H9 (cell line): ENCODE data around the gene BCAR1. TPM values are rescaled to one million over a fixed set of nuclear protein-coding genes. Genes with fewer than 3 reads are reported as not detected.

Source experiments
- DNase-seq: peaks from one replicate; pipeline ENCODE4 v3.0.0-alpha.2; 2017
- H2AFZ ChIP-seq: one replicate; pipeline ENCODE4 v1.6.1; 2013; ENCODE audit warnings: mild to moderate bottlenecking, low read length, control low read depth, moderate library complexity
- H2AK5ac ChIP-seq: 2 replicates; pipeline ENCODE4 v1.6.1; 2013; ENCODE audit warnings: low read length, control low read depth, mixed read lengths; ENCODE audit not compliant: insufficient read length
- H2BK120ac ChIP-seq: one replicate; pipeline ENCODE4 v1.6.1; 2013; ENCODE audit warnings: low read depth, mild to moderate bottlenecking, low read length, control low read depth, inconsistent platforms; ENCODE audit not compliant: poor library complexity, severe bottlenecking
- H2BK12ac ChIP-seq: 2 replicates; pipeline ENCODE4 v1.6.1; 2013; ENCODE audit warnings: low read length, control low read depth, mixed read lengths, low read depth; ENCODE audit not compliant: insufficient read length
- H2BK15ac ChIP-seq: 2 replicates; pipeline ENCODE4 v1.6.1; 2013; ENCODE audit warnings: low read depth, low read length, control low read depth
- H2BK20ac ChIP-seq: one replicate; pipeline ENCODE4 v1.6.1; 2013; ENCODE audit warnings: low read depth, mild to moderate bottlenecking, low read length, control low read depth, inconsistent platforms; ENCODE audit not compliant: poor library complexity, severe bottlenecking
- H2BK5ac ChIP-seq: 2 replicates; pipeline ENCODE4 v1.6.1; 2013; ENCODE audit warnings: low read length, control low read depth, mixed read lengths; ENCODE audit not compliant: insufficient read length
- H3K14ac ChIP-seq: 2 replicates; pipeline ENCODE4 v1.6.1; 2013; ENCODE audit warnings: low read length, control low read depth; ENCODE audit not compliant: insufficient read depth
- H3K18ac ChIP-seq: 2 replicates; pipeline ENCODE4 v1.6.1; 2013; ENCODE audit warnings: low read depth, mild to moderate bottlenecking, mixed read lengths, low read length, control low read depth; ENCODE audit not compliant: insufficient read length
- H3K23ac ChIP-seq: 2 replicates; pipeline ENCODE4 v1.6.1; 2013; ENCODE audit warnings: low read length, control low read depth, mixed read lengths, low read depth; ENCODE audit not compliant: insufficient read length
- H3K23me2 ChIP-seq: 2 replicates; pipeline ENCODE4 v1.6.1; 2013; ENCODE audit warnings: low read depth, mild to moderate bottlenecking, mixed read lengths, low read length, control low read depth; ENCODE audit not compliant: insufficient read length, poor library complexity, severe bottlenecking
- H3K27ac ChIP-seq: 2 replicates; pipeline ENCODE4 v1.5.1; 2013; ENCODE audit warnings: low read length, control low read depth, mixed read lengths, low read depth; ENCODE audit not compliant: insufficient read length
- H3K27me3 ChIP-seq: 2 replicates; pipeline ENCODE4 v1.6.1; 2013; ENCODE audit warnings: low read length, control low read depth, inconsistent platforms; ENCODE audit not compliant: insufficient read depth
- H3K4ac ChIP-seq: 2 replicates; pipeline ENCODE4 v1.6.1; 2013; ENCODE audit warnings: low read depth, mild to moderate bottlenecking, control low read depth, inconsistent platforms, low read length, moderate library complexity
- H3K4me1 ChIP-seq: 2 replicates; pipeline ENCODE4 v1.6.1; 2013; ENCODE audit warnings: low read length, control low read depth, inconsistent platforms; ENCODE audit not compliant: insufficient read depth
- H3K4me2 ChIP-seq: 2 replicates; pipeline ENCODE4 v1.6.1; 2013; ENCODE audit warnings: low read length, control low read depth, mixed read lengths; ENCODE audit not compliant: insufficient read length, insufficient read depth
- H3K56ac ChIP-seq: 2 replicates; pipeline ENCODE4 v1.6.1; 2013; ENCODE audit warnings: low read depth, mild to moderate bottlenecking, mixed read lengths, low read length, control low read depth; ENCODE audit not compliant: insufficient read length
- H3K79me1 ChIP-seq: 2 replicates; pipeline ENCODE4 v1.6.1; 2013; ENCODE audit warnings: low read depth, mild to moderate bottlenecking, moderate library complexity, low read length, control low read depth, inconsistent platforms; ENCODE audit not compliant: insufficient read depth, poor library complexity, severe bottlenecking
- H3K79me2 ChIP-seq: 2 replicates; pipeline ENCODE4 v1.6.1; 2013; ENCODE audit warnings: low read length, control low read depth, inconsistent platforms; ENCODE audit not compliant: insufficient read depth
- H3K9ac ChIP-seq: 2 replicates; pipeline ENCODE4 v1.6.1; 2013; ENCODE audit warnings: low read length, control low read depth, mixed read lengths; ENCODE audit not compliant: insufficient read length; ENCODE audit errors: extremely low read depth
- H3K9me3 ChIP-seq: one replicate; pipeline ENCODE4 v1.6.1; 2013; ENCODE audit warnings: low read depth, low read length, inconsistent platforms; ENCODE audit not compliant: control insufficient read depth
- H3T11ph ChIP-seq: one replicate; pipeline ENCODE4 v1.6.1; 2013; ENCODE audit warnings: mild to moderate bottlenecking, low read length, control low read depth, inconsistent platforms
- H4K20me1 ChIP-seq: one replicate; pipeline ENCODE4 v1.6.1; 2013; ENCODE audit not compliant: control insufficient read depth, insufficient read length, insufficient read depth
- H4K5ac ChIP-seq: 2 replicates; pipeline ENCODE4 v1.6.1; 2013; ENCODE audit warnings: low read depth, mild to moderate bottlenecking, mixed read lengths, low read length, control low read depth; ENCODE audit not compliant: insufficient read length
- H4K8ac ChIP-seq: replicated peaks from 2 replicates; pipeline ENCODE4 v1.6.1; 2013; ENCODE audit warnings: low read length, control low read depth, mixed read lengths, low read depth; ENCODE audit not compliant: insufficient read length
- H4K91ac ChIP-seq: 2 replicates; pipeline ENCODE4 v1.6.1; 2013; ENCODE audit warnings: low read depth, mild to moderate bottlenecking, moderate library complexity, mixed read lengths, low read length, control low read depth; ENCODE audit not compliant: insufficient read length
- H3K27ac Mint-ChIP-seq, 3 experiments: 2 replicates in 2 of 3; 3 replicates in 1 of 3; pipeline ENCODE4 v1.8.0; 2020 to 2021; ENCODE audit warnings: mixed read lengths in 3 of 3, mild to moderate bottlenecking in 1 of 3, moderate library complexity in 1 of 3
- H3K27me3 Mint-ChIP-seq: 2 replicates; pipeline ENCODE4 v1.8.0; 2021; ENCODE audit warnings: low read depth, mild to moderate bottlenecking, moderate library complexity, mixed read lengths
- H3K36me3 Mint-ChIP-seq, 3 experiments: 2 replicates in 2 of 3; 3 replicates in 1 of 3; pipeline ENCODE4 v1.8.0; 2020 to 2021; ENCODE audit warnings: low read depth in 3 of 3, mixed read lengths in 3 of 3; ENCODE audit not compliant: insufficient read depth in 1 of 3
- H3K4me1 Mint-ChIP-seq, 2 experiments: 2 replicates each; pipeline ENCODE4 v1.8.0; 2020; ENCODE audit warnings: mixed read lengths in 2 of 2
- H3K4me3 Mint-ChIP-seq, 2 experiments: 2 replicates in 1 of 2; 3 replicates in 1 of 2; pipeline ENCODE4 v1.8.0; 2020 to 2021; ENCODE audit warnings: mild to moderate bottlenecking in 2 of 2, mixed read lengths in 2 of 2, moderate library complexity in 1 of 2
- H3K9me3 Mint-ChIP-seq, 2 experiments: 2 replicates in 1 of 2; 3 replicates in 1 of 2; pipeline ENCODE4 v1.8.0; 2020; ENCODE audit warnings: mild to moderate bottlenecking in 2 of 2, mixed read lengths in 2 of 2, moderate library complexity in 1 of 2
- CTCF ChIP-seq: fragments of 200-600 bp; sonication (generic); conservative IDR thresholded peaks from 3 replicates; pipeline ENCODE4 v1.8.0; 2021; ENCODE audit warnings: antibody characterized with exemption, mild to moderate bottlenecking
- WGBS: extraction: QIAGEN DNeasy Blood & Tissue Kit; methylation state at CpG from one replicate; pipeline ENCODE4 v1.1.7; 2013; ENCODE audit warnings: missing lambda C conversion rate, low lambda C conversion rate, mixed read lengths; ENCODE audit not compliant: insufficient read length; ENCODE audit errors: extremely low coverage; 5-methylcytosine and 5-hydroxymethylcytosine counted together
- total RNA-seq: library from RNA; stranded (reverse); gene quantifications from 2 replicates; pipeline ENCODE4 v1.2.1, GENCODE V29; 2021

Gene BCAR1
- total RNA-seq, 1 experiment from 2014 or later, result 97.1 TPM

- Histone ChIP-seq H2AK5ac (no peak overlapping the region), H2BK12ac (no peak overlapping the region), H3K4me2 (no peak overlapping the region), H2BK15ac (no peak overlapping the region), H3K79me2 (no peaks in the 10 kb centered on the region), H4K8ac (no peak overlapping the region), H4K20me1 (no peaks in the 10 kb centered on the region), H3K9ac (no peak overlapping the region), H2AFZ (no peak overlapping the region), H3K4me1 (no peaks in the 10 kb centered on the region), H3K4ac (no peak overlapping the region), H3K9me3 (no peaks in the 10 kb centered on the region), H2BK20ac (no peak overlapping the region), H3K23ac (no peak overlapping the region), H4K5ac (no peak overlapping the region), H3K14ac (no peak overlapping the region), H3K56ac (no peak overlapping the region), H4K91ac (no peak overlapping the region), H3K23me2 (no peaks in the 10 kb centered on the region), H3T11ph (no peak overlapping the region), H3K27ac (no peak overlapping the region), H3K79me1 (no peaks in the 10 kb centered on the region), H3K18ac (no peak overlapping the region), H3K27me3 (no peaks in the 10 kb centered on the region), H2BK120ac (no peak overlapping the region), H2BK5ac (no peak overlapping the region)
- Mint-ChIP-seq H3K4me3 (no peak overlapping the region), H3K9me3 (peaks cover 5 to 10% of the 10 kb centered on the region in 2 experiments), H3K27ac (no peak overlapping the region), H3K4me1 (no peaks in the 10 kb centered on the region), H3K27me3 (no peaks in the 10 kb centered on the region), H3K36me3 (peaks cover 4 to 6% (median 4%) of the 10 kb centered on the region in 3 experiments; a peak in 5 of 7 replicates)
- no peak for DNase-seq
- no peak for TF ChIP-seq CTCF
- no CpG with 5 or more reads among the region's 3 CpGs for WGBS
Observed at GRCh38 chr16:75181630-75182029, 69.8 kb downstream of the BCAR1 start.
